GM23338 (cell line): ENCODE measurements around the gene CTNND2. TPM values are rescaled to one million over a fixed set of nuclear protein-coding genes. Genes with fewer than 3 reads are reported as not detected.

Source experiments
- ATAC-seq: fragments of 200-7000 bp; cut with Tn5 transposase; 3 replicates; pipeline ENCODE4 v1.9.1; 2020
- DNase-seq: peaks from one replicate; pipeline ENCODE4 v3.0.0-alpha.2; 2015; ENCODE audit warnings: low spot score
- H2AFZ ChIP-seq: fragments of 200-600 bp; sonication (generic); 2 replicates; pipeline ENCODE4 v1.8.0; 2016; ENCODE audit warnings: antibody characterized with exemption, mild to moderate bottlenecking, moderate library complexity
- H3F3A ChIP-seq: fragments of 200-600 bp; sonication (generic); replicated peaks from 2 replicates; pipeline ENCODE4 v1.8.0; 2017; ENCODE audit warnings: antibody characterized with exemption, mixed run types, low read depth
- H3K27ac ChIP-seq: fragments of 200-600 bp; sonication (generic); 2 replicates; pipeline ENCODE4 v1.6.1; 2016; ENCODE audit warnings: low read depth
- H3K27me3 ChIP-seq: fragments of 200-600 bp; sonication (generic); 2 replicates; pipeline ENCODE4 v1.8.0; 2016; ENCODE audit warnings: mild to moderate bottlenecking, mixed run types, moderate library complexity; ENCODE audit not compliant: insufficient read depth
- H3K36me3 ChIP-seq: fragments of 200-600 bp; sonication (generic); 2 replicates; pipeline ENCODE4 v1.8.0; 2016; ENCODE audit warnings: mild to moderate bottlenecking; ENCODE audit not compliant: insufficient read depth
- H3K4me1 ChIP-seq: fragments of 200-600 bp; sonication (generic); 2 replicates; pipeline ENCODE4 v1.8.0; 2016; ENCODE audit warnings: mild to moderate bottlenecking, moderate library complexity; ENCODE audit not compliant: insufficient read depth
- H3K4me2 ChIP-seq: fragments of 200-600 bp; sonication (generic); 2 replicates; pipeline ENCODE4 v1.7.1; 2017; ENCODE audit warnings: mixed run types
- H3K4me3 ChIP-seq: fragments of 200-600 bp; sonication (generic); 2 replicates; pipeline ENCODE4 v1.6.1; 2016; ENCODE audit warnings: mixed run types
- H3K79me2 ChIP-seq: fragments of 200-600 bp; sonication (generic); replicated peaks from 2 replicates; pipeline ENCODE4 v1.8.0; 2017; ENCODE audit warnings: mild to moderate bottlenecking; ENCODE audit not compliant: insufficient read depth
- H3K9me2 ChIP-seq: fragments of 200-600 bp; sonication (generic); 2 replicates; pipeline ENCODE4 v1.8.0; 2017; ENCODE audit not compliant: insufficient read depth
- H4K20me1 ChIP-seq: fragments of 200-600 bp; sonication (generic); replicated peaks from 2 replicates; pipeline ENCODE4 v1.8.0; 2017; ENCODE audit warnings: mild to moderate bottlenecking; ENCODE audit not compliant: insufficient read depth
- H3K27ac Mint-ChIP-seq: 2 replicates; pipeline ENCODE4 v1.8.0; 2020; ENCODE audit warnings: inconsistent platforms, mild to moderate bottlenecking, moderate library complexity, mixed read lengths
- H3K27me3 Mint-ChIP-seq: 3 replicates; pipeline ENCODE4 v1.8.0; 2022; ENCODE audit warnings: low read depth, mild to moderate bottlenecking, moderate library complexity, mixed read lengths, inconsistent platforms; ENCODE audit not compliant: insufficient read depth, poor library complexity
- H3K36me3 Mint-ChIP-seq: 3 replicates; pipeline ENCODE4 v1.8.0; 2021; ENCODE audit warnings: low read depth, mild to moderate bottlenecking, inconsistent platforms, moderate library complexity, mixed read lengths
- H3K4me1 Mint-ChIP-seq: 3 replicates; pipeline ENCODE4 v1.8.0; 2020; ENCODE audit warnings: mild to moderate bottlenecking, inconsistent platforms, mixed read lengths
- H3K4me3 Mint-ChIP-seq: 3 replicates; pipeline ENCODE4 v1.8.0; 2021; ENCODE audit warnings: moderate library complexity, mild to moderate bottlenecking, inconsistent platforms, mixed read lengths
- H3K9me3 Mint-ChIP-seq: 3 replicates; pipeline ENCODE4 v1.8.0; 2020; ENCODE audit warnings: moderate library complexity, mild to moderate bottlenecking, inconsistent platforms, mixed read lengths
- CREB1 ChIP-seq: fragments of 250-450 bp; sonication (Bioruptor Pico); IDR thresholded peaks from 2 replicates; pipeline ENCODE4 v1.5.0; 2020; ENCODE audit warnings: low read depth, mild to moderate bottlenecking, moderate library complexity
- EZH2 ChIP-seq: fragments of 200-600 bp; sonication (generic); IDR thresholded peaks from one replicate; pipeline ENCODE4 v1.8.0; 2017; ENCODE audit warnings: antibody characterized with exemption, mild to moderate bottlenecking, low read depth; ENCODE audit not compliant: unreplicated experiment
- EZH2phosphoT487 ChIP-seq: fragments of 200-600 bp; sonication (generic); IDR thresholded peaks from one replicate; pipeline ENCODE4 v1.8.1; 2018; ENCODE audit warnings: antibody characterized with exemption; ENCODE audit not compliant: unreplicated experiment
- JUNB ChIP-seq: IDR thresholded peaks from one replicate; pipeline ENCODE4 v1.6.1; 2016; ENCODE audit warnings: antibody characterized with exemption; ENCODE audit not compliant: unreplicated experiment
- NANOG ChIP-seq: IDR thresholded peaks from 2 replicates; pipeline ENCODE4 v1.6.1; 2016; ENCODE audit warnings: antibody characterized with exemption, borderline replicate concordance
- POLR2AphosphoS5 ChIP-seq: IDR thresholded peaks from 2 replicates; pipeline ENCODE4 v1.6.1; 2016; ENCODE audit warnings: antibody characterized with exemption, low read depth
- STAT1 ChIP-seq: IDR thresholded peaks from one replicate; pipeline ENCODE4 v1.6.1; 2016; ENCODE audit warnings: antibody characterized with exemption; ENCODE audit not compliant: unreplicated experiment
- ZNF114 ChIP-seq: fragments of 250-450 bp; sonication (Bioruptor Pico); IDR thresholded peaks from 2 replicates; pipeline ENCODE4 v1.5.0; 2020; ENCODE audit warnings: mild to moderate bottlenecking, moderate library complexity
- ZNF331 ChIP-seq: fragments of 250-450 bp; sonication (Bioruptor Pico); IDR thresholded peaks from 2 replicates; pipeline ENCODE4 v1.5.0; 2020; ENCODE audit warnings: low read depth, mild to moderate bottlenecking, moderate library complexity
- polyA plus RNA-seq: library from polyadenylated mRNA; unstranded; fragments of >200 nt; fragmentation: Nextera tagmentation; extraction: Ambion mirVana; gene quantifications from 2 replicates; pipeline ENCODE4 v1.2.1, GENCODE V29; 2016
- total RNA-seq: library from RNA; depleted of rRNA; stranded (reverse); fragments of >200 nt; shearing (Covaris generic); gene quantifications from 2 replicates; pipeline ENCODE4 v1.2.3, GENCODE V29; 2014
- TF ChIP-seq, protein P1 (sequence below): IDR thresholded peaks from 2 replicates; pipeline ENCODE4 v1.6.1; 2016; ENCODE audit warnings: antibody characterized with exemption
- TF ChIP-seq, protein P2 (sequence below): fragments of 250-450 bp; sonication (Bioruptor Pico); IDR thresholded peaks from 2 replicates; pipeline ENCODE4 v1.5.0; 2020; ENCODE audit warnings: mild to moderate bottlenecking, moderate library complexity
- TF ChIP-seq, protein P3 (sequence below), 2 experiments: fragments of 200-600 bp in 1 of 2; sonication (generic) in 1 of 2; conservative IDR thresholded peaks; 2 replicates each; pipeline versions ENCODE4 v1.5.1 to v1.6.1; 2016 to 2017; ENCODE audit warnings: antibody characterized with exemption in 2 of 2, low read depth in 2 of 2, mild to moderate bottlenecking in 2 of 2, moderate library complexity in 1 of 2

Gene CTNND2
- total and polyA plus RNA-seq, 2 experiments from 2014 or later, result 5.1 to 7.0 TPM

DNA sequence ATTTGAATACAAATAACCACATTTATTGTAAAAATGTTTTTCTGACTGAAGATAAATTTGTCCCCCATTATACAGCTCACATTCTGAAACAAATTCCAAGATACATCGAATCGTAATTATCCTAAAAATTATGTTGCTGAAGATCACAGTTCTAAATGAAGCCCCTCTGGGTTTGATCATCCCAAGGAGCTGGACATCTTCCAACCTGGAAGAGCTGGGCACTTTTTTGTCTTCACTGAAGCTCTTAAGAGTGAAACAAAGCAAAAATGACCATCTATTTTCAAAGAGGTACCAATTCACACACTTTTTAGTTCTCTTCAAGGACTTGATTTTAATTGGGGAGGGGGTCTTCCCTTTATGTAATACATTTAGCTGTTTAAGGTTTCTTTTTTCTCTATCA is 5.5 kb downstream of the CTNND2 start:
- H3K27me3 Mint-ChIP-seq, result peaks cover 12% of the 10 kb centered on the region
- H3K4me3 Mint-ChIP-seq, result no peak overlapping the region
- no peaks in the 10 kb centered on the region for H3F3A ChIP-seq
- ATAC-seq (no peak), DNase-seq (no peak)
- TF ChIP-seq ZNF331, result no peak
- TF ChIP-seq STAT1, result no peak
- TF ChIP-seq EZH2, result no peak
- no peak for TF ChIP-seq POLR2AphosphoS5
- no peak for TF ChIP-seq ZNF114 (CRISPR knock-in tag)
- peaks cover 27% of the 10 kb centered on the region for H3K27me3 ChIP-seq
- H3K36me3 ChIP-seq, result no peaks in the 10 kb centered on the region
- no peak overlapping the region for H3K27ac ChIP-seq
- no peak overlapping the region for H3K27ac Mint-ChIP-seq
- no peak overlapping the region for H2AFZ ChIP-seq
- H3K4me2 ChIP-seq, result no peak overlapping the region
- H3K4me1 ChIP-seq, result peaks cover 21% of the 10 kb centered on the region
- H3K4me1 Mint-ChIP-seq, result peaks cover 25% of the 10 kb centered on the region
- H4K20me1 ChIP-seq, result no peaks in the 10 kb centered on the region; the same call in 1 of the 2 replicates
- no peaks in the 10 kb centered on the region for H3K9me3 Mint-ChIP-seq
- no peaks in the 10 kb centered on the region for H3K9me2 ChIP-seq
- peaks cover 58% of the 10 kb centered on the region for H3K79me2 ChIP-seq
- no peak overlapping the region for H3K4me3 ChIP-seq
- no peaks in the 10 kb centered on the region for H3K36me3 Mint-ChIP-seq

DNA sequence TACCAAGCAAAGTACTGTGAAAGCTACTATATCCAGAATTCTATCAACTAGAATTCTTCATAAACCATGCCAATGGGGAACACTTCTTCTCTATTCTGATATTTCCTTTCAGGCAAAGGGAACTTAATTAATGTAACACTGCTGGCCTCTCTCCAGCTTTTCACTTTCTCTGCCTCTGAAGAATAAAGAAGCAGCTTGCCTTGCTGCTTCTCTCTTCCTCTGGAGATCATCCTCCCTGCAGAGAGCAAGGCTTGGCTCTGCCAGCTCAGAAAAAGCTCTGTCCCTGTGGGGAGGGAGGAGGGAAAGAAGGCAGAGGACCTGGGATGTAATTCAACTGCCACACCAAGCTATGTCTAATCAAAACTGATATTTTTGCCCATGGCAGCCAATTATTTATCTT is 6.5 kb downstream of the CTNND2 start:
- H3K79me2 ChIP-seq, result peaks cover 58% of the 10 kb centered on the region
- DNase-seq, result no peak
- Mint-ChIP-seq H3K4me3 (no peak overlapping the region), H3K27me3 (peaks cover 7% of the 10 kb centered on the region), H3K9me3 (no peaks in the 10 kb centered on the region), H3K36me3 (no peaks in the 10 kb centered on the region), H3K27ac (no peak overlapping the region), H3K4me1 (peaks cover 22% of the 10 kb centered on the region)
- H3K4me3 ChIP-seq, result no peak overlapping the region
- H3K9me2 ChIP-seq, result no peaks in the 10 kb centered on the region
- ATAC-seq, result peak; percentile 88
- no peak overlapping the region for H3K4me2 ChIP-seq
- no peak overlapping the region for H3K27ac ChIP-seq
- H3K36me3 ChIP-seq, result no peaks in the 10 kb centered on the region
- H3K4me1 ChIP-seq, result peaks cover 17% of the 10 kb centered on the region
- H2AFZ ChIP-seq, result no peak overlapping the region
- no peaks in the 10 kb centered on the region for H3F3A ChIP-seq
- H4K20me1 ChIP-seq, result no peaks in the 10 kb centered on the region; the same call in 1 of the 2 replicates
- H3K27me3 ChIP-seq, result peaks cover 20% of the 10 kb centered on the region
- TF ChIP-seq CREB1 (CRISPR knock-in tag) (no peak), ZNF114 (CRISPR knock-in tag) (no peak), EZH2 (no peak), NANOG (no peak), STAT1 (no peak), JUNB (no peak), EZH2phosphoT487 (no peak), POLR2AphosphoS5 (no peak)
- TF ChIP-seq, protein P1, sequence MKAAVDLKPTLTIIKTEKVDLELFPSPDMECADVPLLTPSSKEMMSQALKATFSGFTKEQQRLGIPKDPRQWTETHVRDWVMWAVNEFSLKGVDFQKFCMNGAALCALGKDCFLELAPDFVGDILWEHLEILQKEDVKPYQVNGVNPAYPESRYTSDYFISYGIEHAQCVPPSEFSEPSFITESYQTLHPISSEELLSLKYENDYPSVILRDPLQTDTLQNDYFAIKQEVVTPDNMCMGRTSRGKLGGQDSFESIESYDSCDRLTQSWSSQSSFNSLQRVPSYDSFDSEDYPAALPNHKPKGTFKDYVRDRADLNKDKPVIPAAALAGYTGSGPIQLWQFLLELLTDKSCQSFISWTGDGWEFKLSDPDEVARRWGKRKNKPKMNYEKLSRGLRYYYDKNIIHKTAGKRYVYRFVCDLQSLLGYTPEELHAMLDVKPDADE, result no peak
- TF ChIP-seq, protein P2, sequence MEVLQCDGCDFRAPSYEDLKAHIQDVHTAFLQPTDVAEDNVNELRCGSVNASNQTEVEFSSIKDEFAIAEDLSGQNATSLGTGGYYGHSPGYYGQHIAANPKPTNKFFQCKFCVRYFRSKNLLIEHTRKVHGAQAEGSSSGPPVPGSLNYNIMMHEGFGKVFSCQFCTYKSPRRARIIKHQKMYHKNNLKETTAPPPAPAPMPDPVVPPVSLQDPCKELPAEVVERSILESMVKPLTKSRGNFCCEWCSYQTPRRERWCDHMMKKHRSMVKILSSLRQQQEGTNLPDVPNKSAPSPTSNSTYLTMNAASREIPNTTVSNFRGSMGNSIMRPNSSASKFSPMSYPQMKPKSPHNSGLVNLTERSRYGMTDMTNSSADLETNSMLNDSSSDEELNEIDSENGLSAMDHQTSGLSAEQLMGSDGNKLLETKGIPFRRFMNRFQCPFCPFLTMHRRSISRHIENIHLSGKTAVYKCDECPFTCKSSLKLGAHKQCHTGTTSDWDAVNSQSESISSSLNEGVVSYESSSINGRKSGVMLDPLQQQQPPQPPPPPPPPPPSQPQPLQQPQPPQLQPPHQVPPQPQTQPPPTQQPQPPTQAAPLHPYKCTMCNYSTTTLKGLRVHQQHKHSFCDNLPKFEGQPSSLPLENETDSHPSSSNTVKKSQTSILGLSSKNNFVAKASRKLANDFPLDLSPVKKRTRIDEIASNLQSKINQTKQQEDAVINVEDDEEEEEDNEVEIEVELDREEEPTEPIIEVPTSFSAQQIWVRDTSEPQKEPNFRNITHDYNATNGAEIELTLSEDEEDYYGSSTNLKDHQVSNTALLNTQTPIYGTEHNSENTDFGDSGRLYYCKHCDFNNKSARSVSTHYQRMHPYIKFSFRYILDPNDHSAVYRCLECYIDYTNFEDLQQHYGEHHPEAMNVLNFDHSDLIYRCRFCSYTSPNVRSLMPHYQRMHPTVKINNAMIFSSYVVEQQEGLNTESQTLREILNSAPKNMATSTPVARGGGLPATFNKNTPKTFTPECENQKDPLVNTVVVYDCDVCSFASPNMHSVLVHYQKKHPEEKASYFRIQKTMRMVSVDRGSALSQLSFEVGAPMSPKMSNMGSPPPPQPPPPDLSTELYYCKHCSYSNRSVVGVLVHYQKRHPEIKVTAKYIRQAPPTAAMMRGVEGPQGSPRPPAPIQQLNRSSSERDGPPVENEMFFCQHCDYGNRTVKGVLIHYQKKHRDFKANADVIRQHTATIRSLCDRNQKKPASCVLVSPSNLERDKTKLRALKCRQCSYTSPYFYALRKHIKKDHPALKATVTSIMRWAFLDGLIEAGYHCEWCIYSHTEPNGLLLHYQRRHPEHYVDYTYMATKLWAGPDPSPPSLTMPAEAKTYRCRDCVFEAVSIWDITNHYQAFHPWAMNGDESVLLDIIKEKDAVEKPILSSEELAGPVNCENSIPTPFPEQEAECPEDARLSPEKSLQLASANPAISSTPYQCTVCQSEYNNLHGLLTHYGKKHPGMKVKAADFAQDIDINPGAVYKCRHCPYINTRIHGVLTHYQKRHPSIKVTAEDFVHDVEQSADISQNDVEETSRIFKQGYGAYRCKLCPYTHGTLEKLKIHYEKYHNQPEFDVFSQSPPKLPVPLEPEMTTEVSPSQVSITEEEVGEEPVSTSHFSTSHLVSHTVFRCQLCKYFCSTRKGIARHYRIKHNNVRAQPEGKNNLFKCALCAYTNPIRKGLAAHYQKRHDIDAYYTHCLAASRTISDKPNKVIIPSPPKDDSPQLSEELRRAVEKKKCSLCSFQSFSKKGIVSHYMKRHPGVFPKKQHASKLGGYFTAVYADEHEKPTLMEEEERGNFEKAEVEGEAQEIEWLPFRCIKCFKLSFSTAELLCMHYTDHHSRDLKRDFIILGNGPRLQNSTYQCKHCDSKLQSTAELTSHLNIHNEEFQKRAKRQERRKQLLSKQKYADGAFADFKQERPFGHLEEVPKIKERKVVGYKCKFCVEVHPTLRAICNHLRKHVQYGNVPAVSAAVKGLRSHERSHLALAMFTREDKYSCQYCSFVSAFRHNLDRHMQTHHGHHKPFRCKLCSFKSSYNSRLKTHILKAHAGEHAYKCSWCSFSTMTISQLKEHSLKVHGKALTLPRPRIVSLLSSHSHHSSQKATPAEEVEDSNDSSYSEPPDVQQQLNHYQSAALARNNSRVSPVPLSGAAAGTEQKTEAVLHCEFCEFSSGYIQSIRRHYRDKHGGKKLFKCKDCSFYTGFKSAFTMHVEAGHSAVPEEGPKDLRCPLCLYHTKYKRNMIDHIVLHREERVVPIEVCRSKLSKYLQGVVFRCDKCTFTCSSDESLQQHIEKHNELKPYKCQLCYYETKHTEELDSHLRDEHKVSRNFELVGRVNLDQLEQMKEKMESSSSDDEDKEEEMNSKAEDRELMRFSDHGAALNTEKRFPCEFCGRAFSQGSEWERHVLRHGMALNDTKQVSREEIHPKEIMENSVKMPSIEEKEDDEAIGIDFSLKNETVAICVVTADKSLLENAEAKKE (CRISPR knock-in tag), result peak; percentile 35; the same call in 1 of the 2 replicates
- TF ChIP-seq, protein P3, sequence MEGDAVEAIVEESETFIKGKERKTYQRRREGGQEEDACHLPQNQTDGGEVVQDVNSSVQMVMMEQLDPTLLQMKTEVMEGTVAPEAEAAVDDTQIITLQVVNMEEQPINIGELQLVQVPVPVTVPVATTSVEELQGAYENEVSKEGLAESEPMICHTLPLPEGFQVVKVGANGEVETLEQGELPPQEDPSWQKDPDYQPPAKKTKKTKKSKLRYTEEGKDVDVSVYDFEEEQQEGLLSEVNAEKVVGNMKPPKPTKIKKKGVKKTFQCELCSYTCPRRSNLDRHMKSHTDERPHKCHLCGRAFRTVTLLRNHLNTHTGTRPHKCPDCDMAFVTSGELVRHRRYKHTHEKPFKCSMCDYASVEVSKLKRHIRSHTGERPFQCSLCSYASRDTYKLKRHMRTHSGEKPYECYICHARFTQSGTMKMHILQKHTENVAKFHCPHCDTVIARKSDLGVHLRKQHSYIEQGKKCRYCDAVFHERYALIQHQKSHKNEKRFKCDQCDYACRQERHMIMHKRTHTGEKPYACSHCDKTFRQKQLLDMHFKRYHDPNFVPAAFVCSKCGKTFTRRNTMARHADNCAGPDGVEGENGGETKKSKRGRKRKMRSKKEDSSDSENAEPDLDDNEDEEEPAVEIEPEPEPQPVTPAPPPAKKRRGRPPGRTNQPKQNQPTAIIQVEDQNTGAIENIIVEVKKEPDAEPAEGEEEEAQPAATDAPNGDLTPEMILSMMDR (conservative IDR thresholded peaks at IDR 0.05; ENCODE audit: low read depth in 2 of 2), result no peak
